CD4-positive, alpha-beta T cell treated with Interleukin-10 for 1 hour (primary cell): ENCODE measurements around the gene PALS1.

Experiments used
- DNase-seq: peaks from one replicate; pipeline ENCODE4 v3.0.0-alpha.2; 2020

The PALS1 gene

DNA sequence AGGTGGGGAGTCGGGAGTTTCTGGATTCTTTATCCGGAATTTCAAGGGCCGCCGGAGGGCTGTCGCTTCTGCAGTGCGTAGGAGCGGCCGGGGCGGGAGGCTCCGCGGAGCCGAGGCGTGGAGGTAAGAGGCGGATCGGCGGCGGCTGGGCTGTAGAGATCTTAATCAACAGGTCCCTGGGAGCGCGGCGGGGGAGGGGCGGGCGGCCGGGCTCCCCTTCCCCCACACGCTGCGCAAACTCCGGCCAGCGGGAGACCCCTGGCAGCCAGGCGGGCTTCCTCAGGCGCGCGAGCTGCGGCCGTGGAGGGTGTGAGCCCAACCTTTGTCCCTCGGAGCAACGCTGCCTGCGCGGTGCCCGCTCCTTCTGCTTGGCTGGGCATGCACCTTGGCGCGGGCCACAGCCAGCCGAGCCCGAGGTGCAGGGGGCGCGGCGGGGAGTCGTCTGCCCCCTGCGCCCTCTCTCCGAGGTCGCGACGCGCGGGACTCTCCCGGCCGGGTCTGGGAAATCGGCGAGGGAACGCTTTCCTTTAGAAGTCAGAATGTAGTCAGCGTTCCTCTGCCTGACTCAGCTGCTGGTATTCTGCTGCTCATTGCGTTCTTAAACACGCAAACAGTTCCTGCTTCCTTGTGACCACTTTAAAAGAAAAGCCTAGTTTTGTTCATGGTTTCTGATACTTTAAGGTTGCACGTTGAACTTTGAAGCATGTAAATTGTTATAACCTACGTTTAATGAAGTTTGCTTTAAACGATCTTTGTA is at the start of gene PALS1:
PALS1 (plus strand) TSS at position 25 of the 757 bp plus-strand sequence. CDS start 37,736 bp downstream, outside the sequence.
- DNase-seq, result no peak

DNA sequence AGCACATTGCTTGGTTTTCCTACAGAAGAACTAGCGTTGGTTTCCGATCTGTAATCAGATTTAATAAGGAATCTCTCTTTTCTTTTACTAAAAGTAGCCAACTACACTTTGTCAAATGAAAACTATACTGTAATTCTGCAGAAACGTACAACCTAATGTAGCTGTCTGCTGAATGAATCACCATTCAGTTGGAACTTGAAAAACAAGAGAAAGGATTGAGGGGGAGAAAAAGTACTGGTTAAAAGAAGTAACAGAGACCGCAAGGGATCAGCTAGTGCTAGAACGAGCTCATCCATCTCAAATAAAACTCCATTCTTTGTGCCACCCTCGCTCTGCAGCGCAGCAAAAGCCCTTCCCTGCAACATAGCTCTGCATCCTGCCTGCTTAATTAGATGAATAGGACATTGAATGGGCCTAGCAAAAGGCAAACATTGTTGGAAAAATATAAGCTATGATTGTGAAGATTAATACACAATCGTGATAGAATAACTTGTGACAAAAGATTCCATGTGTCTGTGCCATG is 49.4 kb upstream of the PALS1 start:
- no peak for DNase-seq

DNA sequence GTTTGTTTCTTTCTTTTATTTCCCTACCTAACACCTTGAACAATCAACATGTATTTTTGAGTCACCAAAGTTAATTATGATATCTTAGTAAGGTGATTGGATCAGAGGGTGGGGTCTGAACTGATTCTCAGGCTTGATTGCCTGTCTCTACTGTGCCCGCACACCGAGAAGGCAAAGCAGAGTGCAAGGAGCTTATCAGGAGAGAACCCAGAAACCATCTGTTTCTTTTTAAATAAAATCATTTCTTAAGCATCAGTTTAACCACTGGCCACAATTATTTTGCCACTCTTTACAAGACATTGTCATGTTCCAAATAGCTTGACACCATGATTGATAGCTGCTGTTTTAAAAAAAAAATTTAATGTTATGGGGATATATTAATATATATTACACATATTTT is 48.9 kb upstream of the PALS1 start:
- DNase-seq, result no peak

DNA sequence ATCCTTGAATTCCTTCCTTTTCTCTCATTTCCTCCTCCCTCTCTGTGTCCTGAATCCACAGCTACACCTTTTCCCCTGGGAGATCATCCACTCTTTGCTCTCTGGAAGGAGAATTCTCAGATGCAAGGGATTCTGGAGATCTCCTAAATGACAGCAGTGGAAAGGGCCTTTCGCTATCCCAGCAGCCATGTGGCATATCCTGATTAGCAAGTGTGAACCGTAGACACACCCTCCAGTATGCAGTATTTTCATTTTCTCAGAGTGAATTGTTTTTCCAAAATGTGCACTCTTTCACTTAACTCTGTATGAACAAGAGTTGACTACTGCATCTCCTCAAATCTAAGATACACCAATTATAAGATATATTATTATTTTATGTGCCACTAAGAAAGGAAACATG is 46.0 kb upstream of the PALS1 start:
- no peak for DNase-seq

DNA sequence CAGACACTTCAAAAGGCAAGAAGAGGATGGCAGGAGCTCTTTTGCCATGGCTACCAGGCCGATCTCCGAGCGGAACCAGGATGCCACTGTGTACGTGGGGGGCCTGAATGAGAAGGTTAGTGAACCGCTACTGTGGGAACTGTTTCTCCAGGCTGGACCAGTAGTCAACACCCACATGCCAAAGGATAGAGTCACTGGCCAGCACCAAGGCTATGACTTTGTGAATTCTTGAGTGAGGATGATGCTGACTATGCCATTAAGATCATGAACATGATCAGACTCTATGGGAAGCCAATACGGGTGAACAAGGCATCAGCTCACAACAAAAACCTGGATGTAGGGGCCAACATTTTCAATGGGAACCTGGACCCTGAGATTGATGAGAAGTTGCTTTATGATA is 42.2 kb upstream of the PALS1 start:
- no peak for DNase-seq

DNA sequence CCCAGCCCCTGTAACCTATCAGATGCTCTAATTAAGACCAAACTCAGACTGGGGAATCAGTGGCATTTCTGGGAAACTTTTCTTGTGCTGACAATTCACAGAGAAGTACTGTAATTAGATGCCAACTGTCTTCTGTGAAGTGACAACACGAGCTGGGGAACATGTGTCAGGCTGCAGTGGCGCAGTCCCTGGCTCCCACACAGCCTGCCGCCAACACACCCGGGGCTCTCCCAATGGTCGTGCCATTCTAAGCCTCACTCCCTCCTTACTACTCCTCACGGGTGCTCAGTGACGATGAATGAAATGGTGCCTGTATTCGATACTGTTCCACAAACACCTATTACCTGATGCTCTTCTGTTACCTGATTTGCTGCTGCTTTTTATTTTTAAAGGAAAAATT is 33.4 kb upstream of the PALS1 start:
- no peak for DNase-seq

DNA sequence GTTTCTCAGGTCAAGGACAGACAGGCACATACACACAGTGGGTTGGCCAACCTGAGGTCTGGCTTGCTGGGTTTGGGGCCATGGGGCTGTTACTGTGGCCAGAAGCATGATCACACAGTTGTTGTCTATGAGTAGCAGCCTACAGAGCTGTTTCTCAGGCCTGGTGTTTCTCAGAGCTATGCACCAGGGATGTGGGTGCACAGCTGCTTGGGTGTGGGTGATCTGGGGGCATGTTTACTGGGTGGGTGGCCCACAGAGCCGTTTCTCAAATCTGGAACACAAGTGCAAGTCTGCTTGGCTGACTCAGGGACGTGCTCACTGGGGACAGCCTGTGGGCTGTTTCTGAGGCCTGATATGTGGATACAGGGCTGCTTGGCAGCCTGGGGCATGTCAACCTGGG is 23.1 kb upstream of the PALS1 start:
- DNase-seq, result no peak

DNA sequence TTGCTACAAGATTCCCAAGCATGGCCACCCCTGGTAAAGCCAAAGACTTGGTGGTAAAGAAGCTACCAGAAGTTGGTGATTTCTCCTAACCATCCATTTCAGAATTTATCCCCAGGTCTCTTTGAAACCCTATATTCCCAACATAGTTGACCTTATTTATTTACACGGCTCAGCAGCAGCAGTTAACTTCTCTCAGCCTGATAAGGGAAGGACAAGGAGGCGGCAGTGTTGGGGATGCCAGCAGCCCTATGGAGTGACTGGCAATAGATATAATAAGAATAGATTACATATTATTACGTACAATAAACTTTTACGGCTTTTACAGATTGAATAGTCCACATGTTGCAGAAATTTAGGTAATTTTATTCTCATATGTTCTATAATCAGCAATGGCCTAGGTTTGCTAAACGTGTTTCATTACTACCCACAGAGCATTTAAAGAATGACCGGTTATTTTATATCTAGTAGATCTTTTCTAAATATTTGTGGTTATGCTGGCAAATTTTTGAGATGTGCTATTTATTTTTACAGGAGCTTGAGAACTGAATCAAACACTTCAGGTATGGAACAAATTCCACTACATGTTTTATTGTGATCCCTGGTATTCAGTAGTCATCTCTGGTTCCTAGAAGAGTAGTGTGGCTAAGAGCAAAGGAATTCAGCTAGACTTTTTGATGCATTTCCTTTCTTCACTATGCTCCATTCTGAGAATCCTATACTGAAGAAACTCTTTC is 19.8 kb upstream of the PALS1 start:
- no peak for DNase-seq

DNA sequence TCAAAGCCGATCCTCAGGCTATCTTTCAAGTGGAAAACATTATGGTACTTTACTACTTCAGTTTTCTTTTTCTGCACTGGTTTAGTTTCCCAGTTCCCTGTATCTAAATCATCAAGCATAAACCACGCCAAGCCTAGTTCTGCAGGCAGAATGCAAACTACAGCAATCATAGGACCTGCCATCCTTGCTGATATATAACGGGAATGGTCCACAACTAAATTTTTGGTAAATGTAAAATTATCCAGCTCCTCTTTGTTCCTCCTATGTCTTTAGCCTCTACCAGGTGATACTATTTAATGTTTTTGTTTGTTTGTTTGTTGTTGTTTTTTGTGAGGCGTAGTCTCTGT is 19.3 kb upstream of the PALS1 start:
- no peak for DNase-seq

DNA sequence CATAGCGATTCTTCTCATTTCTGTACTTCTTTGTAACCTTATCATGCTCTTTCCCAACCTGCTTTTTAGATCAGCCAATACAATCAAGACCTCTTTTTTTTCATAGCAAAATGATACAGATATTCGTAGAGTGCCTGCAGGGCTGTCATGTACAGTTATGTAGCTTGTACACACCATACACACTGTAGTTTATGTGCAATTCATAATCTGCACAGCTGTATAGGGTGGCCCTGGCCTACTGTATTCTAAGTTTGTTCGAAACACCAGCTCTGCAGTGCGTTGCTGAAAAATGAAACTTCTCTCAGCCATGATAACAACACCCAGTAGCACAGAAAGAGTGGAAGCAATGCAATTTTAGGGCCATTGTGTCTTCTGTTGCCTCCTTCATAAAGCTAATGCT is 15.7 kb upstream of the PALS1 start:
- DNase-seq, result no peak

DNA sequence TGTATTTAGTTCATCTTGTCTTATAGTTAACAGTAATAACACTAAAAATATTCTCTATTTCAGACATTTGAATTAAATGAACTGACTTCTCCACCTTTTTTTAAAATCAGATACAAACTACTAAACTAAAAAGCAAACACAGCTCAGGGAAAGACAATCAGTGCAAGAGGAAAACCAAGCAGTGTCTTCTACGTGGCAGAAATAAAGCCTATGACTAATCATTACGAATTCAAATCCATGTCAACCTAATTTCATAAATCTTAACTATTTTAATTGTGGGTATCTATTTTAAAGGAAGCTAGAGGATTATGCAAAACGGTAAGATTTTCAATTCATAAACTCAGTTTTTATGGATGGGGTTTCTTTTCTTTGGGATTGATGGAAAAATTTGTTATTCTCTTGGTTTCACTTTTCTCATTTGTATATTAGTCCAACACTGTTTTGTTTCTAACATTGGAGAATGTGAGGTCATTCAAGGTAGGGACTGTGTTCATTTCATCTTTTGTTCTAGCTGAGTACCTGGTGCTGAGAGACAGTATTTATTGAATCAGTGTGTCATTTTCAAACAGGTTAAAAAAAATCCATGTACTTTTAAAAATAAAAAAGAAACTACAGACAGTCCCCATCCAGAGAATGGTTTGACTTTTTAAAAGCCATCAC is 12.8 kb upstream of the PALS1 start:
- DNase-seq, result no peak

DNA sequence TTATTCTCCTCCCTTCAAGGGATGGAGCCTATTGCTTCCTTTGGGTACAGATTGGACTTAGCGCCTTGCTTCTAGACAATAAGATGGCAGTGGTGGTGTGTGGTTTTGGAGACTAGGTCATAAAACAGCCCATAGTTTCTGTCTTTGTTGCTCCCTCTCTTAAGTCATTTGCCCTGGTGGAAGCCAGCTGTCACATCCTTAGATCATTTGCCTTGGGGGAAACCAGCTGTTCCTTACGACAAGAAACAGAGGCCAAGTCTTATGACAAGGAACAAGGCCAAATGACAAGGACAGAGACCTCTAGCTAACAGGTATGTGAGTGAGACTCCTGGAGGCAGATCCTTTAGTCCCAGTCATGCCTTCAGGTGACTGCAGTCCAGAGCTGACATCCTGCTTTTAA is 9.2 kb upstream of the PALS1 start:
- no peak for DNase-seq

DNA sequence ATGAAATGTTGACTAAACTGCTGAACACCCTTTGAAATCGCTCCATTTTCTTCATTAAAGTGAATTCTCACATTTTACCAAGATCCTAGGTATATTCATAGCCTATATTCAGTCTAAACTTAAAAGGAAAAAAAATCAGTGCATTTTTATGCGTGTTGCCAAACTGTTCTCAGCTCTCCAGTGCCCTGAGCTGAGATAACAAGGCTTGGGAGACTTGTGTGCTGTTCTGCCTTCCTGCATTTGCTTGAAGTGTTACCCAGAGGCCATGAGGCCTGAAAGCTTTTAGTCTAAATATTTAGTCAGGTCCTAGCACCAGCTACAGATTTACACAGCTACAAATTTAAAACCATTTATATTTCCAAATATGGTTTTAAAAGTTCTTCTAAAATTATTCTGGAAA is 8.6 kb upstream of the PALS1 start:
- no peak for DNase-seq

DNA sequence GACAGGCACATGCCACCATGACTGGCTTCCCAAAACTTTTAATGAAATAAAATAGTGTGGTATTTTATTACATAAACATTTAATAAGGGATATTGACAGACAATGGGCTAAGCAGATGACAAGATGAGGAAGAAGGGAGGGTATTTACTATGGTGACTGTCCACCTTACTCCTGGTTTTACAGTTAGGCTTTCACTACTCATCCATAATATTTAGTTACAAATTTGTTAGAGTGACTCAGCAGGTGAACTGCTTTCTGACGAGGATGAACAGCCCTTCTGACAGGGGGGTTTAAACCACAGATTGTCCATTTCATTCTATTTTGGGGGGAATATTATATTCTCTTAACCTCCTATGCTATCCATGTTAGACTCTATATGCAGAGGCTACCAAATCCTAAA is 3.6 kb upstream of the PALS1 start:
- DNase-seq, result no peak

DNA sequence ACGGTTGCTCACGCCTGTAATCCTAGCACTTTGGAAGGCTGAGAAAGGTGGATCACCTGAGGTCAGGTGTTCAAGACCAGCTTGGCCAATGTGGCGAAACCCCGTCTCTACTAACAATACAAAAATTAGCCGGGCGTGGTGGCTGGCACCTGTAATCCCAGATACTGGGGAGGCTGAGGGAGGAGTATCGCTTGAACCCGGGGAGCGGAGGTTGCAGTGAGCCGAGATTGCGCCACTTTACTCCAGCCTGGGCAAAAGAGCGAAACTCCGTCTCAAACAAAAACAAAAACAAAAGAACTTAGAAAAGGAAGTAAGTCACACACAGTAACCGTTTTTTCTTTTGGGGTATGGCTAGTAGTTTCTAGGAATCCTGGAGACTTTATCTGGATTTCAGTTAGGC is 1.7 kb upstream of the PALS1 start:
- DNase-seq, result no peak

DNA sequence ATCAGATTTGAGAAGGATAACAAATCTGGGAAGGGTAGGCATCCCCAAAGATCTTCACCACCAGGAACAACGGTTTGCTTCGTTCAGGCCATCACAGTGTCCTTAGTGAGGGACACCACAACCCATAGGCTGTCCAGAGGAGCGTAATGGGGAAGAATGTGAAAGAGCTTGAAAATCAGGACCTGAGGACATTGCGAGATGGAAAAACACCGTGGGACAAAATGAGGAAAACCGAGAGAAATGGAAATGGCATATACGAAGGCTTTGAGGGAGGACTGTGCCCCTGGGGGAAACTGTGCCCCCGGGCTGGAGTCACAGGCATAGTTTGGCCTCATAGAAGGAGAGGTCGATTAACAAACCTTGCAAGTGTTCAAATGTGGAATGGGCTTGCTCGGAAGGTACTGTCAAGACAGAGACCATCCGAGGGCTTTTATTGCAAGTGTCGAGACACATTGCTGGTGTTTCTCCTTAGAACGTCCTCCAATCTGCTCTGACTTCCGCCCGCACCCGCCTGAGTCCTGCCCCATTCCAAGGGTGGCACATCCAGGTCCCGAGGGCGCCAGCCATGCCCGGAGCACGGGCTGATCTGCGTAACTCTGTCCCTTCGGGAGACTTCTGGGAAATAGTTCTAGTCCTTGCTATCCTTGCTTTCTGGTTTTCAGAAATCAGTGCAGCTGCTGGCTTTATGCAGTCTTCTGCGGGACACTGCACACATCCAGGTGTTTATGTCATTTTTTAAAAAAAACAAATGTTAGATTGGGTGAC is 885 bp upstream of the PALS1 start:
- DNase-seq, result peak; percentile 26

DNA sequence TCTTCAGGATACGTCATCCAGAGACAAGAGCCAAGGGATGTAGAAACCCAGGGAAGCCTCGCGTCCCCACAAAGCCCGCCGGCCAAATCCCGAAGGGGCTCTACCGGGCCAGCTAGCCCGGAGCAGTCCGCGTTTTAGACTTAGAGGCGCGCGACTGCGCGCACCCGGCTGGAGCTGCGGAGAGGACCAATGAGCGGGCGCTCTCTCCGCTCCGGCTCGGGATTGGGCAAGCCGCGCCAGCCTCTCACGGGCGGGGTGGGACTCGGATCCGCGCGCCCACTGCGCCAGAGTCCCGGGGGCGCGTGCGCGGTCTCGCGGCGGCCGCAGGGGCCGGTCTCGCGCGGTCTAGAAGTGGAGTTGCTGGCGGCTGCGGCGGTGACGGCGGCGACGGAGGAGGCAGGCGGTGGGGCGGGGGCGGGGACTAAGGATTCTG is 241 bp upstream of the PALS1 start:
- peak; percentile 93 for DNase-seq

DNA sequence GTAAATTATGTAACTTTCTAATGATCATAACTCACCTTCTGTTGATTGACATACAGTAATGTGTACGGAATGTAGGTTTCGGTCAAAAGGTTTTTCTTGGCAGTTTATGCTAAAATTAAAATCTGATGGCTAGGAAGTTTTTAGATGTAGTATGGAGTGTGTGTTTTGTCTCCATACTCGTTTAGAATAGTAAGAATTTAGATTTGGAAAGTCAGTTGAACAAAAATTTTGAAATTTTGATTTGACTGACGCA is 859 bp downstream of the PALS1 start:
- DNase-seq, result no peak

DNA sequence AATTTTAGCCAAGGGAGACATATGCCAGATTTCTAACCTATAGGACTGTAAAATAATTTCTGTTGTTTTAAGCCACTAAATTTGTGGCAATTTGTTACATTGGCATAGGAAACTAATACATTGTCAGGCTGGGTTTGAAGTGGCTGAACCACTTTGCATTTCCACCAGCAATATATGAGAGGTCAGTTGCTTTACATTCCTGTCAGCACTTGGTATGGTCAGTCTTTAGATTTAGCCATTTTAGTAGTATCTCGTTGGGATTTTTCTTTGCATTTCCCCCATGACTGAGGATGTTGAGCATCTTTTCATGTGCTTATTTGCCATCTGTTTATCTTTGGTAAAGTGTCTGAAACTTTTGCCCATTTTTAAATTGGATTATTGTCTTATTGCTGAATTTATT is 3.9 kb downstream of the PALS1 start:
- no peak for DNase-seq

DNA sequence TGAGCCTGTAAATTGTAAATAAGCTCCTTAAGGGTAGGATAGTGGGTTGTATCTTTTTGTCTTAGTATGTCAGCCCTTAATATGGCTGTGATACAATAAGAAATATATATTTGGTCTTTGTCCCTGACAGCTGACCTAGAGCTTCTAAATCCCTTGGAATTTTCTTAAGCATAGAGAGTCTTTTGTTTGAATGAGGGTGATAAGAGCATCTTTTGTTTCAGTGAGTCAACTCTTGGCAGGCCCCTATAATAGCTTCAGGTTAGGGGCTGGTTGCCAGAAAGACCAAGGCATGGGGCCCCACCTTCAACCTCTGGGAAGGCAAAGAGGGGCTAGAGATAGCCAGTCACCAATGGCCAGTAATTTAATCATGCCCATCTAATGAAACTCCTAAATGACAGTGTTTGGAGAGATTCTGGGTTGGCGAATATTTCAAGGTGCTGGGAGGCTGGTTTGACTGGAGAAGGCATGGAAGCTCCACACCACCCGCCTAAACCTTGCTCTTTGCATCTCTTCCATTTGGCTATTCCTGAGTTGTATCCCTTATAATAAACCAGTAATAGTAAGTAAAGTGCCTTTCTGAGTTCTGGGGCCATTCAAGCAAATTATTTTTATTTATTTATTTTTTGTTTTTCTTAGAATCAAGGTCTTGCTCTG is 10.5 kb downstream of the PALS1 start:
- no peak for DNase-seq

DNA sequence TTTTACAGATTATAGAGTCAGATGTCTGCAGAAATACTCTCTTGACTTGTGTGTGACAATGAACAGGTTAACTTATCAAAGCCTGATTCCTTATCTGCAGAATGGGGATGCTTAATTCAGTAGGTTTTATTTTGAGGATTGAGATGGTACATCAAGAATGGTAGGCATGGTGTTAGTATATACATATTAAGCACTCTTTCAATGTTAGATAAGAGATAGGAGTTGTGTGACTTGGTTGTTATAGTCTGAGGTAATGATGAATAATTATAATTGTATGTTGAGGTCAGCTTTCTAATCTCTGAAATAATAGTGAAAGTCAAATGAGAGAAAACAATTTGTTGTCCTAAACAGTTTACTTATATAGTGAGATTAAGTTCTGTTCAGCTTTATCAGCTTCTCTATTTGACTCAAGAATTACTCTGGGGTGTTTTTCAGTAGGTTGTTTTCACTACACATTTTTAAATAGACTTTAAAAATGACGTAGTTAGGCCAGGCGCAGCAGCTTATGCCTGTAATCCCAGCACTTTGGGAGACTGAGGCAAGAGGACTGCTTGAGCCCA is 11.9 kb downstream of the PALS1 start:
- DNase-seq, result no peak

DNA sequence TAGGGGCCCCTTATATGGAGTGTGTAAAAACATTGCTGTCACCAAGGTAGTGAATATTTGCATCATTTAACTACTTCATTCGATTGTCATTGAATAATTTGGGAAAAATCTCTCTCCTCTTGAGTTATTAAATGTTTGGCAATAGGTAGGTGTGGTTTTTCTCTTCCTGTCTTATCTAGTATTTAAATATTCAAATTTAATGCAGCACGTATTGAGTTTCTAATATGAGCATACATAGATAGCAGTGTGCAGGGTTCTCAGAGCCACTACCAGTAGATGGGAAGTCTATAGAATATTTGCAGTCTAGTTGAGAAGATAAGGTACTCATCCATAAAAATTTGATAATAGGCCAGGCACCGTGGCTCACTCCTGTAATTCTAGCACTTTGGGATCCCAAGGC is 16.7 kb downstream of the PALS1 start:
- no peak for DNase-seq

DNA sequence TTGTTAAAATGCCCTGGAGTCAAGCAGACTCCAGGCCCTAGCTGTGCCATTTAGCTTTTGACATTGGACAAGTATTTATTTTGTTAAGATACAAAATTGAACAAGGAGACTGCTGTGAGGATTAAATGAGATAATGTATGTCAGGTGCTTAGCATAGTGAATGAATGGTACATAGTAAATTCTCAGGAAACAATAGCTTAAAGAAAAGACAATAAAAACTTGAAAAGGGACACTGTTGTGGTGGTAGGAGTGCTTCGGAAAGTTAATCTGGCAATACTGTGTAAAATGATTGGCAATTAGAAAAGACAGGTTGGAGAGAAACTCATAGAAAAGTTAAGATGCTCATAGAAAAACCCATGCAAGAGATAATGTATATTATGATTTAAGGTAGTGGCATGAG is 19.7 kb downstream of the PALS1 start:
- no peak for DNase-seq
